ENCODE data around the gene HDGFL2.

Gene HDGFL2

GRCh38 chr19:4499855-4500254 is 27.8 kb downstream of the HDGFL2 start:
- no peak for DNase-seq

DNA sequence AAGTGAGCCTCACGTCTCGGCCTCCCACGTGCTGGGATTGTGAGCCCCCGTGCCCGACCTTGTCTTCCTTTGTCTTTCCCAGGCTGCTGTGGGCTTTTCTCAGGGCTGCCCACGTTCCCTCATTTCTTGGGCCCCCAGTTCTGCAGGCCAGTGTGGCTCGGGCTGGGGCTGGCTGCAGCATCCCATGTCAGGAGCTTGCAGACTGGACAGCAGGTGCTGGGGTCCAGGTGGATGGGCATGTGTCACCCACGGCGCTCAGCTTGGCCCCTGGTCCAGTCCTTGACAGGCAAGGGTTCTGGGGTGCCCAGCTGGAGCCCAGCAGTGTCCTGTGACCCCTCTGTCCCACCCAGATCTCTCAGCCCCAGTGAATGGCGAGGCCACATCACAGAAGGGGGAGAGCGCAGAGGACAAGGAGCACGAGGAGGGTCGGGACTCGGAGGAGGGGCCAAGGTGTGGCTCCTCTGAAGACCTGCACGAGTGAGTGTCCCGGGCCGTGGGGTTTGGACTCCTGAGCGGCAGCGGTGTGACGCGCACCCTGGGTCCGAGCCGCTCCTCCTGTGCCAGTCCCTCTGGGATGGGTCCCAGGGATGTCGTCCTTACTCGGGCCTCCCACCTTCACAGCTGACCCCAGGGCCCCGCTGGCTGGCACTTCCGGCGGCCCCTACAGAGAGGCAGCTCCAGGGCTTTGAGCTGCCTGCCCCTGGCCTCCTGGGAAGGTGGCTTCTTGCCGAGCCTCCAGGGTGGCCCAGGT is 28.9 kb downstream of the HDGFL2 start:
- no peak for DNase-seq

DNA sequence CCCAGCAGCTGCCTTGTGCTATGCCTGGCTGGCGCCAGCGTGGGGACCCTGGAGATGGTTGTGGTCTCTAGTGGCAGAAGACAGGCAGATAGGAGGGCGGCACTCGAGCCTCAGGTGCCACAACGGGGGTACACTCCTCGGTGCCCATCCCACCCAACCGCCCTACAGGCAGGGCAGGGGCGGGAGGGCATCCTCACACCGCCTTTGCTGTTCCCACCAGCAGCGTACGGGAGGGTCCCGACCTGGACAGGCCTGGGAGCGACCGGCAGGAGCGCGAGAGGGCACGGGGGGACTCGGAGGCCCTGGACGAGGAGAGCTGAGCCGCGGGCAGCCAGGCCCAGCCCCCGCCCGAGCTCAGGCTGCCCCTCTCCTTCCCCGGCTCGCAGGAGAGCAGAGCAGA is 29.6 kb downstream of the HDGFL2 start:
- DNase-seq, result no peak

GRCh38 chr19:4502282-4503131 is 30.4 kb downstream of the HDGFL2 start:
- DNase-seq, result no peak

DNA sequence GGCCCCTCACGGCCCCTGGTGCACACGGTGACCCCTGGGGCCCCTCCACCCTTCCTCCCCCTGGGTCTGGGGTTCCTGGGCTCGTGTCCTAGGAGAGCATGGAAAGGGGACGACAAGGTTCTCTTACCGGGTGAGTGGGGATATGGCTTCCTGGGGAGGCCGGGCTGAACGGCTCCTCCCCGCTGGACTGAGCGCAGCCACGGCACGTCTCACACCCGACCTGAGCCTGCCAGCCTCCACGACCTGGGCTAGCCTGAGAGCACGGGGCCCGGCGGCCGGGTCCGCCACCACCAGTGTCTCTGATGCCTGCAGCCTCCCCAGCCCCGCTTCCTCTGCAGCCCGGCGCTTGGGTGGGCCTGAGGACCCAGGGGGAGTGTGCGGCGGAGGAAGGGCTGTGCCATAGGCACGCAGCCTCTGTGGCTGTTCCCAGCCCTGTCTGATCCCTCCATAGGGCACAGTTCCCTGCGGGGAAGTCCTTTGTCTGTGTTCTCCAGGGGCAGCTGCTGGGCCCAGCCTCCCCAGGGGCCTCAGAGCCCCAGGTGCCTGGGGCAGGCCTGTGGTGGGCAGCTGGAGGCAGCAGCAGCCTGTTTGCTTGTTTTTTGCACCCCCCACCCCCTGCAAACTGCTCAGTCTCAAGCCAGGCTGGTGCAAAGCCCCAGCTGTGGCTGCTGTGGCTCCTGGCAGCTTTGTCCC is 31.2 kb downstream of the HDGFL2 start:
- no peak for DNase-seq

GRCh38 chr19:4503825-4504170 is 31.7 kb downstream of the HDGFL2 start:
- no peak for DNase-seq

GRCh38 chr19:4504297-4504701 is 32.2 kb downstream of the HDGFL2 start:
- DNase-seq, result no peak

- DNase-seq, result no peak
These were observed 32.9 kb downstream of the HDGFL2 start for GRCh38 chr19:4504891-4505569.

GRCh38 chr19:4505570-4506448 is 33.7 kb downstream of the HDGFL2 start:
- no peak for DNase-seq

DNA sequence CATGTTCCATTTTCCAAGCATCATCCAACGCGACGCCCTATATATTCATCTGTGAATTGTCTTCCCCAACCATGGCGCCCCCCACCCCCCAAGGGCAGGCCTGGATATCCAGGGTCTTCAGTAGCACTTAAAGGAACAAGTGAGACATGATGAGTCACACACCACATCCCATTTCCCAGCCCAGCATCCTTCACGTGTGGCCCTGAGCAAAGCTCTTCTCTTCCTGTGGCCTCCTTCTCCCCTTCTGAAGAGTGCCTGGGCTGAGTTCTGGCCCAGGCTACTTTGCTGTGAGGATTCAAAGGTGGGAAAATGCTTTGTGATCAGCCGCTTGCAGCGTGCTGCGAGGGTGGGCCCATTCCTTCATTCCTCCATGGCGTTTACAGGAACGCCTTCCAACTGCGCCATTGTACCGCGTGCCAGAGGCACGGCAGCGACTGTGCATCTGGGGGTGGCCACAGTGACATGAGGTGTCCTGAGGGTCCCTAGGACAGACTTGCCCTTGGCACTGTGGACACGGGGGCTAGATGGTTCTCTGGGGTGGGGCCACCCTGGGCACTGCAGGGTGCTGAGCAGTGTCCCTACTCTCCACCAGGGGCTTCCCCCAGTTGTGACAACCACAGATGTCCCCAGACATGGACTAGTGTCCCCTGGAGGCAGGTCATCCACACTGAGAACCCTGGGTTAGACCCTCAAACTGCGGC is 34.5 kb downstream of the HDGFL2 start:
- no peak for DNase-seq

GRCh38 chr19:4507150-4507452 is 35.0 kb downstream of the HDGFL2 start:
- no peak for DNase-seq

GRCh38 chr19:4507804-4508203 is 35.7 kb downstream of the HDGFL2 start:
- no peak for DNase-seq

DNA sequence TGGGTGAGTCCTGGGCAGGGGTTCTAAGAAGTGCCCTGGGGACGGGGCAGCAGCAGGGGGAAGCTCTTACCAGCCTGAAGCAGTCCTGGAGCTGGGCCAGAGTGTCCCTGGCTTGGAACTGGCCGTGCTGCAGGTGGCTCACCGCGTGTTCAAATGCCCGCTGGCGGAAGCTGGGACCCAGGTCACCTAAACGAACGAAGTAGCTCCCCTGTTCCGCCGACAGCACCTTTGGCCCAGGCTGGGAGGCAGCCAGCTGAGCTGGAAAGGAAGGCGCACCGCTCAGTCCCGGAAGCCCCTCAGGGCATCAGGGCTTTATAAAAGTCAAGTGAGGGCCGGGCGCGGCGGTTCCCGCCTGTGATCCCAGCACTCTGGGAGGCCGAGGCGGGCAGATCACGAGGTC is 36.6 kb downstream of the HDGFL2 start:
- DNase-seq, result no peak

- no peak for DNase-seq
These were observed 38.5 kb downstream of the HDGFL2 start for GRCh38 chr19:4510435-4511255.

DNA sequence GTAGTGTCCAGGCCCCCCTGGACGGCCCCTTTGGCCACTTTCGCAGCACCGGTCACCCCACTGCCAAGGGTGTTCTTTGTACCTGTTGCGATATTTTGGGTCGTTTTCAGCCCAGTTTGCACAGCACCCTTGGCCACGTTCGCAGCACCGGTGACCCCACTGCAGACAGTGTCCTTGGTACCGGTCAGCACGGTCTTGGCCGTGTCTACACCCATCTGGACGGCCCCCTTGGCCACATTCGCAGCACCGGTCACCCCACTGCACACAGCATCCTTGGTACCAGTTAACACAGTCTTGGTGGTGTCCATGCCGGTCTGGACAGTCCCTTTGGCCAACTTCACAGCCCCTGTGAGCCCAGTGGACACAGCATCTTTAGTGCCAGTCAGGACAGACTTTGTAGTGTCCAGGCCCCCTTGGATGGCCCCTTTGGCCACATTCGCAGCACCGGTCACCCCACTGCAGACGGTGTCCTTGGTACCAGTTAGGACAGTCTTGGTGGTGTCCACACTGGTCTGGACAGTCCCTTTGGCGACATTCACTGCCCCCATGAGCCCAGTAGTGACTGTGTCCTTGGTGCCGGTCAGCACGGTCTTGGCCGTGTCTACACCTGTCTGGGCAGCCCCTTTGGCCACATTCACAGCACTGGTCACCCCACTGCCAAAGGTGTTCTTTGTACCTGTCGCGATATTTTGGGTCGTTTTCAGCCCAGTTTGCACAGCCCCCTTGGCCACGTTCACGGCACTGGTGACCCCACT is 39.4 kb downstream of the HDGFL2 start:
- no peak for DNase-seq

DNA sequence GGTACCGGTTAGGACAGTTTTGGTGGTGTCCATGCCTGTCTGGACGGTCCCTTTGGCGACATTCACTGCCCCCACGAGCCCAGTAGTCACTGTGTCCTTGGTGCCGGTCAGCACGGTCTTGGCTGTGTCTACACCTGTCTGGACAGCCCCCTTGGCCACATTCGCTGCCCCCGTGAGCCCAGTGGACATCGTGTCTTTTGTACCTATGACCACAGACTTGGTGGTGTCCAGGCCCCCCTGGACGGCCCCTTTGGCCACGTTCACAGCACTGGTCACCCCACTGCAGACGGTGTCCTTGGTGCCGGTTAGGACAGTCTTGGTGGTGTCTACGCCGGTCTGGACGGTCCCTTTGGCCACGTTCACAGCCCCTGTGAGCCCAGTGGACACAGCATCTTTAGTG is 40.0 kb downstream of the HDGFL2 start:
- no peak for DNase-seq

GRCh38 chr19:4513248-4513647 is 41.2 kb downstream of the HDGFL2 start:
- DNase-seq, result no peak

DNA sequence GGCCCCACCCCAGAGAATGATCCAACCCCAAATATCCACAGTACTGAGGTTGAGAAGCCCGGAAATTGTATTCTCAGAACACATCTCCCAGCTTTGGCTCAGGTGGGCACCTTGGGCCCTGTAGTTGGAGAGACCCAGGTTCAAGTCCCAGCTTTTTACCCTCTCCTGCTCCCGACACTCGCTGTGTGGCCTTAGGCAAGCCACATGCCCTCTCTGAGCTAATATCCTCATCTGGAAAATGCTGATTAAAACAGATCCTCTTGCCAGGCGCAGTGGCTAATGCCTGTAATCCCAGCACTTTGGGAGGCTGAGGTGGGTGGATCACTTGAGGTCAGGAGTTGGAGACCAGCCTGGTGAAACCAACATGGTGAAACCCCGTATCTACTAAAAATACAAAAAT is 43.6 kb downstream of the HDGFL2 start:
- DNase-seq, result no peak

DNA sequence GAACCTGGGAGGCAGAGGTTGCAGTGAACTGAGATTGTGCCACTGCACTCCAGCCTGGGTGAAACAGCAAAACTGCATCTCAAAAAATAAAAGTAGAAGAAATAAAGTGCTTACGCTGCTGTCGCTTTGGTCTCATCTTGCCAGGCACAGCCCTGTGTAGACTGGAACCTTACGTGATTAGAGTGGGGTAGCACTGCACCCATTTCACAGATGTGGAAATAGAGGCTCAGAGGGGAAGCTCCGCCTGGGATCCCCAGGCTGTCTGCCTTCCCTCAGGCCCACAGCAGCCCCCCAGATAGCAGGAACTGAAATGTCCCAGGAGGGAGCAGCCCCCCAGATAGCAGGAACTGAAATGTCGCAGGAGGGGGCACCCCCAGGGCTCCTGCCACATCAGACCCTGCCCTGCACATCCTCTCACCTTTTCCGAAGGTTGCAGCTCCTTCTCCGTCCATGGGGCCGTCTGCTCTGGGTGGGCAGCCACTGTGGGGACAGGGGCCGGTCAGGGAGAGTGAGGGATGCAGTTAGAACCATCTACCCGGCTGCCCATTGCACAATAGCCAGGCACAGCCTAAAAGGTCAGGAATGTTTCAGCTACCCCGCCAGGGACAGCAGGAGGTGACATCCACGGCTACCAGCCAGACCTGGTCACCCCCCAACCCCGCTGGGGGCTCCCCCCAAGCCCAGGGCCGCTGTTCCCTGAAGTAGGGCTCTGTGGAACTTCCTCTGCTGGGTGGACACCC is 44.3 kb downstream of the HDGFL2 start:
- DNase-seq, result no peak
